Brain pericyte (primary cell): Measurements from ENCODE around the gene TTLL11.

ENCODE experiments used
- DNase-seq: peaks from one replicate; pipeline ENCODE4 v3.0.0-alpha.2; 2012; ENCODE audit warnings: low read depth, low spot score

TTLL11 gene

GRCh38 chr9:121788686-121789366, 304.3 kb downstream of the TTLL11 start:
- no peak for DNase-seq

- no peak for DNase-seq
Measured at GRCh38 chr9:121786998-121787422, 306.1 kb downstream of the TTLL11 start.

- no peak for DNase-seq
Measured at GRCh38 chr9:121786543-121786948, 306.6 kb downstream of the TTLL11 start.

- no peak for DNase-seq
Measured at GRCh38 chr9:121785673-121786542, 307.2 kb downstream of the TTLL11 start.

- peak; percentile 41 for DNase-seq
Measured at GRCh38 chr9:121784731-121785411, 308.2 kb downstream of the TTLL11 start.

GRCh38 chr9:121783521-121784507, 309.3 kb downstream of the TTLL11 start:
- DNase-seq = no peak

GRCh38 chr9:121783111-121783510, 310.0 kb downstream of the TTLL11 start:
- DNase-seq = no peak

- DNase-seq = no peak
Measured at GRCh38 chr9:121782514-121783110, 310.5 kb downstream of the TTLL11 start.

- no peak for DNase-seq
Measured at GRCh38 chr9:121781701-121782464, 311.2 kb downstream of the TTLL11 start.

- no peak for DNase-seq
Measured at GRCh38 chr9:121781145-121781548, 312.0 kb downstream of the TTLL11 start.

- no peak for DNase-seq
Measured at GRCh38 chr9:121780177-121781040, 312.7 kb downstream of the TTLL11 start.

- DNase-seq = peak; percentile 92
Measured at GRCh38 chr9:121779381-121780117, 313.6 kb downstream of the TTLL11 start.

- DNase-seq = no peak
Measured at GRCh38 chr9:121778252-121779225, 314.6 kb downstream of the TTLL11 start.

GRCh38 chr9:121776739-121777637, 316.1 kb downstream of the TTLL11 start:
- no peak for DNase-seq

- no peak for DNase-seq
Measured at GRCh38 chr9:121776001-121776738, 316.9 kb downstream of the TTLL11 start.
